Measurements from ENCODE around the gene CD247.
"Not testable (repeated sequence)": the region's sequence is repeated elsewhere in the genome, so short reads cannot be mapped to it uniquely, and the experiment has no call there.

Gene CD247

GRCh38 chr1:167518331-167518700, at the start of gene CD247:
TSS of gene CD247 (minus strand) at chr1:167518529. CDS start at chr1:167518465, 64 bp downstream.
- DNase-seq (ENCODE audit: low spot score), result peak; percentile 83

- DNase-seq (ENCODE audit: low spot score), result no peak
These were observed 49.3 kb upstream of the CD247 start for GRCh38 chr1:167567663-167568062.

- no peak for DNase-seq (ENCODE audit: low spot score)
These were observed 48.4 kb upstream of the CD247 start for GRCh38 chr1:167566766-167567165.

DNA sequence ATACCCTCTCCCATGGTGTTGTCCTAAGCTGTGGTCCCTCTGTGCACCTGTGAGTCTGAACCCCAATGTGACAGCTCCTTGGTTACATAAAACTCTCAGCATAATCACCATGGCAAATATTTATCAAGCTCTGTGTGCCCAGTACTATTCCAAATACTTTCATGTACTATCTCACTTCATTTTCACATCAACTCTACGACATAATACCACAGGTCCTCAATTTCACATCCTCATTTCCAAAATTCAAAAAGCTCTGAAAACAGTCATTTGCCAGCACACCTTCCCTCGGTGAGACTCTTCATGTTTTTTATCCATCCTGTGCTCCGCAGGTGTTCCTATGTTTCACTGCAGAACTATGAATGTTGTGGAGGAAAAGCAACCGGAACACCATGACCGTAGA, 47.6 kb upstream of the CD247 start:
- no peak for DNase-seq (ENCODE audit: low spot score)

- no peak for DNase-seq (ENCODE audit: low spot score)
These were observed 46.4 kb upstream of the CD247 start for GRCh38 chr1:167564612-167565270.

GRCh38 chr1:167563579-167564246, 45.4 kb upstream of the CD247 start:
- DNase-seq (ENCODE audit: low spot score), result no peak

- DNase-seq (ENCODE audit: low spot score), result no peak
These were observed 44.4 kb upstream of the CD247 start for GRCh38 chr1:167562702-167563101.

DNA sequence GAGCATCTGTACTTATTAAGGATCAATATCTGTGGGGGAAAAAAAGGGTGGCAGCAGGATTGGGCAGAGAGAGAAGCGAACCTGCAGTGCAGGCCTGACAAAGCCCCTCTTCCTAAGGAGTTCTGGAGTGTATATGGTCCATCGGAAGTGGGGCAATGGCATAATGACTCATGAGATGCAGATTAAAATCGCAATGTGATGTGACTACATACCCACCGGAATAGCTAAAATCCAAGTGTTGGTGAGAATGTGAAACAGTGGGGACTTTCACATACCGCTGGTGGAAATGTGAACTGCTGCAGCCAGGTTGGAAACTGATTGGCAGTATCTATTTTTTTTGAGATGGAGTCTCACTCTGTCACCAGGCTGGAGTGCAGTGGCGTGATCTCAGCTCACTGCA, 43.4 kb upstream of the CD247 start:
- no peak for DNase-seq (ENCODE audit: low spot score)

GRCh38 chr1:167555971-167556714, 37.8 kb upstream of the CD247 start:
- DNase-seq (ENCODE audit: low spot score), result peak; percentile 82

- not testable (repeated sequence) for DNase-seq (ENCODE audit: low spot score)
These were observed 36.7 kb upstream of the CD247 start for GRCh38 chr1:167555072-167555471.

- no peak for DNase-seq (ENCODE audit: low spot score)
These were observed 35.9 kb upstream of the CD247 start for GRCh38 chr1:167554028-167554779.

DNA sequence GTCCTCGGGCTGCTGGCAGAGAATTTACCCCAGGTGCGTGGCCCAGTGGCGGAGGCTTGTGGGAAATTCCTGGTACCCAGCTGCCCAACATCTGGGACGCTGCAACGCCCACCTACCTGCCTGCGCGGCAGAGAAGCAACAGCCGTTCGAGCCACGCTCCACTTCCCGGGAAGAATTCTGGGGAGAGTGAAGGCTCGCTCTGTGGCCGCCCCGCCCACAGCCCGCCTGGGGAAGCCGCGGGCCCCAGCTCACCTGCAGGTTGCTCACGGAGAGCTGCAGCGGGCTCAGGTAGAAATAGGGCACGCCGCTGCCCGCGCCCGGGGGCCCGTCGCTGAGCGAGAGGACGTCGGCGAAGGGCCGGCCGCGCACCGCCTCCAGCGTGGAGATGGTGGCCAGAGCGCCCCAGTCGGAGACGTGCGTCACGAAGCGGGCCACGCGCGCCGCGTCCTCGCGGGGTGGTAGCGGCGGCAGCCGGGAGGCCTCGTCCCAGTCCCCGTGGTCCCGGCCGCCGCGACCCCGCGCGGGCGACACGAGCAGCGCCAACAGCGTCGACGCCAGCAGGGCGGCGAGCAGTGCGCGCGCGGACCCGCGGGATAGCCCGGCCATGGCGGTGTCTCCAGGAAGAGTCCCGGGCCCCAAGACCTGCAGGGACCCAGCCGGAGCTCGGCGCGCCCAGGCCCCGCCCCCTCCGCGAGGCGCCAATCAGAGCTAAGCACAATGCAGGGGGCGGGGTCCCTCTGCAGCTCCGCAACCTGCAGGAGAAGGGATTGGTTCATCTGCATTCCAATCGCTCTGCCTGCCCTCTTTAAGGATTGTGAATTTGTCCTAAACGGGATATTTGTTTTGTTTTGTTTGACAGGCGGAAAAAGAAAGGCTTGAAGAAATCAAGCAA, 35.1 kb upstream of the CD247 start, which contains the start of gene CREG1:
Gene CREG1, minus strand, starts transcription at position 627 of the 892 bp plus-strand sequence.
- DNase-seq (ENCODE audit: low spot score), result peak; percentile 85

DNA sequence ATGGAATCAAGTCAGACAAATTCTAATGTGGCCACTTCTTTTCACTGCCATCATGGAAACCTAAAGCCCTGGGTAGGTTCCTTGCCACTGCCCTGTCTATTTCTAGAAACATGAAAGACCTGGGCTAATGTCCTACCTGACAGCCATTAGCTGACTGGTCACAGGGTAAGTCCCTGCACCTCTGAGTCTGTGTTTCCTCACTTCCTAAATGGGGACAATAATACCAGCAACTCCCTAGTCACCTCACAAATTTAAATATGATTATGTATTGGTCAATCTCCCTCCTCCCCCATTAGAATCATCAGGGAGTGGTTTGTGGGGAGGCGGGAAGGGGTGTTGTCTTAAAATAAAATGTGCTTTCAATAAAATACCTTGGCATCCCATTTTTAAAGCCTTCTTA, 33.0 kb upstream of the CD247 start:
- DNase-seq (ENCODE audit: low spot score), result no peak

DNA sequence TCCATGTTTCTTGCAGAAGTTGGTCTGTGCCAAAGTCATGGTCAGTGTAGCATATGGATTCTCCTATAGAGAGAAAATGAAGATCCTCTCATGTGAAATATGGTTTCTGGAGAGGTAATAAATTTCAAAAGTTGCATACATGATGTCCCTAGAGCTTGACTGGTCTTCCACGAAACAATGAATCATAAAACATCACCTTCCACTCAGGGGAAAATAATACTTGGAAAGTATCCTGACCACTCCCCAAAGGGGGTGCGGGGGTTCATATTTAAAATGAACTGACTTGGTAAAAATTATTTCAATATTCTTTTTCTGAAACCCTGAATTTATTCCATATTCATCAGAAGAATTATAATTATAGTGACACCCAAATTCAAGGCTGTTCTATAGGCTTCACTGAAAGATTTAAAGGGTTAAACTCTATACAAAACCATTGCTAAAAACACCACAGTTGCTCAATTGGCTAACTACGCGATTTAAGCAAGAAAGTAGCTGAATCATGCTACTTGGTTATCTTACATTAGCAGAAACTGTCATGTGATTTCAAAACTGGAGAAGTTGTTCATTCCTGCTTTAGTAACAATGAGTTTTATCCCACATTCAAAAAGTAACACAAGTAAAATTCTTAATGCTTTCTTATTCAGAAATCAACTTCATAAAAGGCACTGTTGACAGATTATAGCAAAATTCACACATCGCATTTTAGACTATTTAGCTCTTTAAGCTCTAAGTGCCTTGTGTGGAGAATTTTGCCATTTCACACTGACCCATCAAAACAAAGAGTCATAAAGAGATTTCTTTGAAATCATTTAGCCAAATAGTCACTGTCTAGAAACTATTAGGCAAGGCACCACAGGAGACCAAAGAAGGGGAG, 30.0 kb upstream of the CD247 start:
- no peak for DNase-seq (ENCODE audit: low spot score)

DNA sequence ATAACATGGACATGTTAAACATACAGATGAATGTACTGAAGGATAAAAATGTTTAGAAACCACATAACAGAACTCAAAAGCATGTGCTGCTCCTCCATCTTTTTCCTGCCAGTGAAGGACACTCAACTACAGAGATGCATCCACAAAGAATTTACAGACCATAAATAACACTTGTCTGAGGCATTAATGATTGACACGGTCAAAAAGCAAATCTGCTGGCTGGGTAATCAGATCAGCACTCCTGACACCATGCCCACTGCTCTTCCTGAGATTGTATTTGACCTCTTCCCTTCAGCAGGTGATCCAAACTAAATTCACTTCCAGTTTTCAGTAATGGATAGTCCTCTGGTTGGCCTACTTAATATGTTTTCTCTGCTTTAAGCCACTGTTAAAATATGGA, 28.6 kb upstream of the CD247 start:
- DNase-seq (ENCODE audit: low spot score), result no peak

DNA sequence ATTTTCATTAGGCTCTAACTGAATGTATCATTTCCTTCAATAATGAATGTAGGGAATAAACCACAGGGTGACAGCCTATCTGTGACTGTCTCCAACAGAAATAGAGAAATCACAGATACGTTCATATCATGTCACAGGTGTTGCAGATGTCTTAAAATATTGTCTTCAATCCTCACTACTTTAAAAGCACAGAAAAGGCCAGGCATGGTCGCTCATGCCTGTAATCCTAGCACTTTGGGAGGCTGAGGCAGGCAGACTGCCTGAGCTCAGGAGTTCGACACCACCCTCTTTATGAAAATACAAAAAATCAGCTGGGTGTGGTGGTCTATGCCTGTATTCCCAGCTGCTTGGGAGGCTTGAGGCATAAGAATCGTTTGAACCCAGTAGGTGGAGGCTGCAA, 27.0 kb upstream of the CD247 start:
- no peak for DNase-seq (ENCODE audit: low spot score)

DNA sequence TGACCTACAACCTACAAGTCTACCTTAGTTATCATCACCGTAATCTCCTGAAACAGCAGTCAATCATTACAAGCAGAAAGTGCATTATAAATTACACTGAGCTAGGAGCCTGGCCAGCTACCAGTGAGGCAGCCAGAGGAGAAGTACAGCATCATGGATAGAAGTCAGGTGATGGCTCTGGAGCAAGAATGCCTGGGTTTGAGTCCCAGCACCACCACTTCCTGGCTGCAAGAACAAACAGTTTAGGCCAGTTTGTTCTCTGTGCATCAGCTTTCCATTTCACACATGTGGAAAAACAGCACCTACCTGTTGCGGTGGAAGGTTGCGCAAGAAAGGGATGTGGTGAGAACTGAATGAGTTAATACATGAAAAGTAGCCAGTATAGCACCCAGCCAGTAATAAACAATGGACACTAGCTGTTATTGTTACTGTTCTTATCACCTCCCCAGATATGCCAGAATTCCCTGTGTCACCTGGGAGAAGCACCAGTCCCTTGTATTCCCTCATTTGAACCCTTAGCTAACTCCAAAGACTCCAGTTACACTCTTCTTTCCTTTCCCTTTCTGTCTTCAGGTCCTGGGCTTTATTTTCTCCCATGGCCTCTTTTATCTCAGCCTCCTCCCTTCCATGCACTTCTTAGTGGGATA, 26.2 kb upstream of the CD247 start:
- DNase-seq (ENCODE audit: low spot score), result no peak

DNA sequence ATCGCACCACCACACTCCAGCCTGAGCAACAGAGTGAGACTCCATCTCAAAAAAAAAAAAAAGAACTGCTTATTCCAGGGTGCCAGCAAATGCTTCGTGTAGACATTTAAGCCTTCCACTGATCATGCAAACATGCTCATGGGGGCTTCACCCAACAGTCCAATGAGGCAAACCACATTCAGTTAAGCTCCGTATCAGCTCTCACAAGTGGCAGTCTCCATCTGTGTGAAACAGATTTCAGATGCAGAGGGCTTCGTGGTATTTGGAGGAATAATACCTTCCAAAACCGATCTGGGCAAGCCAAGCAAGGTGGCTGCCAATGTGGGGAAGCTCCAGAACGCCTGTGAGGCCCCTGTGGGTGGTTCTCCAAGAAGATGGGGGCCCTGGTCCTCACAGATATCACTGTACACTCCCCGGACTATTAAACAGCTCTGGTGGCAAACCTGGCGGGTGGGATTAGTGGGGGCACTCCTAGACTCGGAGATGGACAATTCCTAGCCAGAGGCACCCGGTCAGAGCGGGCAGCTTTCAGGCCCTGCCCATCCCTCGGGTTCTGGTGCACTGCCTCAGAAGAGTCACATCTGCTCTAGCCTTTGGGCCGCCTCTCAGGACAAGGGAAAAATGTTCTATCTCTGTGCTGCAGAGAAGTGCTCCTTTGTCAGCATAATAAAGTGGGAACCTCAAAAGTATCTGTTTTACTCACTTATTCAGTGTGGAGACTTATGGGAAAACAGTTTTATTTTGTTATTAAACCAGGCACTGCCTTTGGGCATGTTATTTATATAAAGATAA, 25.1 kb upstream of the CD247 start:
- DNase-seq (ENCODE audit: low spot score), result no peak

All from CD4-positive, alpha-beta T cell treated with Interleukin-15 for 4 hours (primary cell).